ENCODE results near the gene GLTP.
A peak's percentile ranks its signal among the peaks of the same experiment; 100 is the strongest.
"Not testable (repeated sequence)": the region's sequence is repeated elsewhere in the genome, so short reads cannot be mapped to it uniquely, and the experiment has no call there.

The GLTP gene

GRCh38 chr12:109900752-109901580 is 20.6 kb upstream of the GLTP start:
- peak; percentile 25 for DNase-seq

GRCh38 chr12:109899783-109900751 is 19.7 kb upstream of the GLTP start, which contains the start of gene TCHP:
TSS of gene TCHP (plus strand) at chr12:109900274. CDS start at chr12:109903027, 2,753 bp downstream.
- peak; percentile 86 for DNase-seq

GRCh38 chr12:109899345-109899744 is 19.0 kb upstream of the GLTP start:
- DNase-seq, result not testable (repeated sequence)

- DNase-seq, result no peak
These were observed 16.7 kb upstream of the GLTP start for GRCh38 chr12:109897029-109897428.

- no peak for DNase-seq
These were observed 15.8 kb upstream of the GLTP start for GRCh38 chr12:109896188-109896587.

GRCh38 chr12:109894939-109895338 is 14.6 kb upstream of the GLTP start:
- no peak for DNase-seq

GRCh38 chr12:109893261-109893995 is 13.1 kb upstream of the GLTP start:
- DNase-seq, result no peak

GRCh38 chr12:109892748-109893147 is 12.4 kb upstream of the GLTP start:
- peak; percentile 52 for DNase-seq

- no peak for DNase-seq
These were observed 11.9 kb upstream of the GLTP start for GRCh38 chr12:109892165-109892715.

- not testable (repeated sequence) for DNase-seq
These were observed 11.4 kb upstream of the GLTP start for GRCh38 chr12:109891731-109892130.

- DNase-seq, result no peak
These were observed 10.4 kb upstream of the GLTP start for GRCh38 chr12:109890620-109891170.

GRCh38 chr12:109888179-109889020 is 8.1 kb upstream of the GLTP start:
- DNase-seq, result peak; percentile 84

GRCh38 chr12:109885616-109886015 is 5.3 kb upstream of the GLTP start:
- DNase-seq, result no peak

GRCh38 chr12:109883461-109883860 is 3.1 kb upstream of the GLTP start:
- no peak for DNase-seq

- DNase-seq, result no peak
These were observed 1.4 kb upstream of the GLTP start for GRCh38 chr12:109881752-109882151.

- no peak for DNase-seq
These were observed 597 bp upstream of the GLTP start for GRCh38 chr12:109880938-109881337.

GRCh38 chr12:109879351-109880042 is 844 bp downstream of the GLTP start:
- DNase-seq, result no peak

GRCh38 chr12:109878749-109879148 is 1.6 kb downstream of the GLTP start:
- no peak for DNase-seq

- no peak for DNase-seq
These were observed 2.1 kb downstream of the GLTP start for GRCh38 chr12:109878247-109878625.

GRCh38 chr12:109877504-109878246 is 2.7 kb downstream of the GLTP start:
- DNase-seq, result no peak

Data from activated CD4-positive, alpha-beta T cell treated with anti-CD3 and anti-CD28 coated beads, Interleukin-10, Interleukin-2, amounts not matched to agents 100 ng/mL and 50 ng/mL, durations not matched to agents 16 hours and 8 hours (primary cell).